Fibroblast of pulmonary artery (primary cell): ENCODE data around the gene NCOR1.
A peak's percentile ranks its signal among the peaks of the same experiment; 100 is the strongest.
"Not testable (repeated sequence)": the region's sequence is repeated elsewhere in the genome, so short reads cannot be mapped to it uniquely, and the experiment has no call there.

ENCODE experiments used
- DNase-seq: peaks from one replicate; pipeline ENCODE4 v3.0.0-alpha.2; 2010; ENCODE audit warnings: low read depth
- H3K4me3 ChIP-seq: replicated peaks from 2 replicates; pipeline ENCODE4 v1.5.1; 2011; ENCODE audit warnings: low read depth, mild to moderate bottlenecking, control low read depth, low read length, moderate library complexity
- TF ChIP-seq, protein P1 (sequence below): IDR thresholded peaks from 2 replicates; pipeline ENCODE4 v1.5.1; 2011; ENCODE audit warnings: mild to moderate bottlenecking, control low read depth, low read length, inconsistent platforms; ENCODE audit errors: missing control alignments

The NCOR1 gene

DNA sequence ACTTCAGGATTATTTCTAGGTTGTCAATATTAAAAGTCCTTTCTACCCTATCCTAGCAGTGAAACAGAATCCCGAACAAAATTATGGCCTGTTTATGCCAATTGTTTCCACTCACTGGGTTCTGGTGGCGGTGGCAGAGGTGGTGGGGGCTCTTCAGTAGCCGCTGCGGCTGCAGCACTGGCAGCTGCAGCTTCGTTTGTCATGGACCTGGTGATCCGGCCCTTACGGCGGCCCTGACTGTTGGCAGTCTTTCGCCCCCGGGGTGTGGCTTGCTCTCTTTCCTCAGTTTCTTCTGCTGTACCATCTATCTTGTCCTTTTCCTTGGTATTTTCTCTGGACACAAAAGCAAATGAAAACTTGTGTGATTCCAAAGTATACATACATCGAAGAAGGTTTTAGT is 94.4 kb downstream of the NCOR1 start:
- TF ChIP-seq, protein P1, sequence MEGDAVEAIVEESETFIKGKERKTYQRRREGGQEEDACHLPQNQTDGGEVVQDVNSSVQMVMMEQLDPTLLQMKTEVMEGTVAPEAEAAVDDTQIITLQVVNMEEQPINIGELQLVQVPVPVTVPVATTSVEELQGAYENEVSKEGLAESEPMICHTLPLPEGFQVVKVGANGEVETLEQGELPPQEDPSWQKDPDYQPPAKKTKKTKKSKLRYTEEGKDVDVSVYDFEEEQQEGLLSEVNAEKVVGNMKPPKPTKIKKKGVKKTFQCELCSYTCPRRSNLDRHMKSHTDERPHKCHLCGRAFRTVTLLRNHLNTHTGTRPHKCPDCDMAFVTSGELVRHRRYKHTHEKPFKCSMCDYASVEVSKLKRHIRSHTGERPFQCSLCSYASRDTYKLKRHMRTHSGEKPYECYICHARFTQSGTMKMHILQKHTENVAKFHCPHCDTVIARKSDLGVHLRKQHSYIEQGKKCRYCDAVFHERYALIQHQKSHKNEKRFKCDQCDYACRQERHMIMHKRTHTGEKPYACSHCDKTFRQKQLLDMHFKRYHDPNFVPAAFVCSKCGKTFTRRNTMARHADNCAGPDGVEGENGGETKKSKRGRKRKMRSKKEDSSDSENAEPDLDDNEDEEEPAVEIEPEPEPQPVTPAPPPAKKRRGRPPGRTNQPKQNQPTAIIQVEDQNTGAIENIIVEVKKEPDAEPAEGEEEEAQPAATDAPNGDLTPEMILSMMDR = no peak

DNA sequence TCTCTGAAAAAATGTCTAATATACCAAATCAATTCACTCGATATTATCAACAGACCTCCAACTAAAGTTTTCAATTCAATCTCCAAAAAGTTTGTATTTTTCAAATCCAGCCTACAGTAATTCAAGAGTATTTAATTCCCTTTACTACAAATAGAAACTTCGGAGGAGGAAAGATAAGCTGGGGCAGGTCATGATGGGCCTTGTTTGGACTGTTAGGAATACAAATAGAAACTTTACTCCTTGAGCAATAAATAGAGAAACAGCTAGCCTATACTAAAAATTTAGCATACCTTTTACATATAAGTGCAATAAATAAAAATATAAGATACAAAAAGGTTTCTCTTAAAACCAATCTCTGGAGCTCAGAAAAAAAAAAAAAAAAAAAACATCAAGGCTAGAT is 98.2 kb downstream of the NCOR1 start:
- H3K4me3 ChIP-seq = no peak overlapping the region
- TF ChIP-seq, protein P1 = no peak
- no peak for DNase-seq

More for the DNA sequence above, 94.4 kb downstream of the NCOR1 start:
- H3K4me3 ChIP-seq = no peak overlapping the region
- no peak for DNase-seq

DNA sequence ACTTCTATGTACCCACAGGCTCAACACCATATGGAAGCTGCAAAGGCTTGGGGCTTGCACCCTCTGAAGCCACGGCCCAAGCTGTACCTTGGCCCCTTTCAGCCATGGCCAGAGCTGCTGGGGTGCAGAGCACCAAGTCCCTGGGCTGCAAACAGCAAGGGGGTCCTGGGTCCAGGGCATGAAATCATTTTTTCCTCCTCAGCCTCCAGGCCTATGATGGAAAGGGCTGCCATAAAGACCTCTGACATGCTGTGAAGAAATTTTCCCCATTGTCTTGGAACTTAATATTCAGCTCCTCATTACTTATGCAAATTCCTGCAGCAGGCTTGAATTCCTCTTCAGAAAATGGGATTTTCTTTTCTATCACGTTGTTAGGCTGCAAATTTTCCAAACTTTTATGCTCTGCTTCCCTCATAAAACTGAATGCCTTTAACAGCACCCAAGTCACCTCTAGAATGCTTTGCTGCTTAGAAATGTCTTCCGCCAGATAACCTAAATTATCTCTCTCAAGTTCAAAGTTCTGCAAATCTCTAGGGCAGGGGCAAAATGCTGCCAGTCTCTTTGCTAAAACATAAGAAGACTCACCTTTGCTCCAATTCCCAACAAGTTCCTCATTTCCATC is 100.1 kb downstream of the NCOR1 start:
- not testable (repeated sequence) for H3K4me3 ChIP-seq, DNase-seq

DNA sequence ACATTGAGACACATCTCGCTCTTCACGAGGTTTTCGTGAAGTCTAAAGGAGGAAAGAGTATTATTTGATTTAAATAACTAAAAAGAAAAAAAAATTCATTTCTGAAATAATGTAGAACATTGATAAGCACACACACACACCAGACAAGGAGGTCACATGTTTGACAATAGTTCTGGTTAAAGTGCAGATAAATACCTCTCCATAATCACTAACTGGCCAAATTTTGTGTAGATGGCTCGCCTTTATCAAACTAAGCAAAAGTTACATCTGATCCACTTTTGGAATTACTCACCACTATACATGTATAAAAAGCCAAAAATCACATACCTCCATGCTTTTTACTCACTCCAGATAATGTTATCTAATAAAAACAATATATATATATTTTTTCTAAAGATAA is 106.5 kb downstream of the NCOR1 start:
- no peak for DNase-seq
- TF ChIP-seq, protein P1 = no peak
- no peak overlapping the region for H3K4me3 ChIP-seq

DNA sequence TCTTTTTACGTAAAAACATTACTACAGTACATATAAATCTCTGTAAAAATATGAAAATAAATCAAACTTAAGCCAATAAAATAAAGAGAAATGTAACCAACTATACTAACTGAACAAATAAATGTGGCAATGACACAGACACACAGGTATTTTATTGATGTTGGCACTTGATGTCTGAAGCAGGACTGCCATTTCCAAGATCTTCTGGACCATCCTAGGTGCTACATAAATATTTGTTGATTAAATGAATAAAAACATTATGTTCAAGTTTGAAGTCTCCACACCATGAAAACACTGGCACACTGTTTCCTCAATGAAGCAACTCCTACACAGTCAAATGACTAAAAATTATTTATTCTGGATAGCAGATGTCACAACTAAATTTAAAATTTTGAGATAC is 106.9 kb downstream of the NCOR1 start:
- no peak for DNase-seq
- H3K4me3 ChIP-seq = no peak overlapping the region
- TF ChIP-seq, protein P1 = no peak

DNA sequence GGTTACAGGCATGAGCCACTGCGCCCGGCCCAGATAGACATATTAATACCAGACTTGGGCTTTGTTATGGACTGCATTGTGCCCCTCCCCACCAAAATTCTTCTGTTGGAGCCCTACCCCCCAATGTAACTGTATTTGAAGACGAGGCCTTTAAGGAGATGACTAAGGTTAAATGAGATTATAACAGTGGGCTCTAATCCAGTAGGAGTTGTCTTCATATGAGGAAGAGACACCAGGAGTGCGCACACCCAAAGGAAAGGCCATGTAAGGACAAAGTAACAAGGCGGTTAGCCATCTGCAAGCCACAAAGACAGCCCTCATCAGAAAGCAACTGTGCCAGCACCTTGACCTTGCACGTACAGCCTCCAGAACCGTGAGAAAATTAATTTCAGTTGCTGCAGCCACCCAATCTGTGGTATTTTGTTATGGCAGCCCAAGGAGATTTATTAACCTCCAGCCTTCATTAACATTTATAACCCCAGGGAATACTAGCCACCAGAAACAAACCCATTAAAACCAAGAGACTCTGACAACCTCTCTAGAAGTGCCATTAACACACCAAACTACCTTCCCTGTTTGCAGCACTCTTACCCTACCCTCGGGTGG is 108.1 kb downstream of the NCOR1 start:
- DNase-seq = no peak
- H3K4me3 ChIP-seq = no peak overlapping the region
- TF ChIP-seq, protein P1 = no peak

DNA sequence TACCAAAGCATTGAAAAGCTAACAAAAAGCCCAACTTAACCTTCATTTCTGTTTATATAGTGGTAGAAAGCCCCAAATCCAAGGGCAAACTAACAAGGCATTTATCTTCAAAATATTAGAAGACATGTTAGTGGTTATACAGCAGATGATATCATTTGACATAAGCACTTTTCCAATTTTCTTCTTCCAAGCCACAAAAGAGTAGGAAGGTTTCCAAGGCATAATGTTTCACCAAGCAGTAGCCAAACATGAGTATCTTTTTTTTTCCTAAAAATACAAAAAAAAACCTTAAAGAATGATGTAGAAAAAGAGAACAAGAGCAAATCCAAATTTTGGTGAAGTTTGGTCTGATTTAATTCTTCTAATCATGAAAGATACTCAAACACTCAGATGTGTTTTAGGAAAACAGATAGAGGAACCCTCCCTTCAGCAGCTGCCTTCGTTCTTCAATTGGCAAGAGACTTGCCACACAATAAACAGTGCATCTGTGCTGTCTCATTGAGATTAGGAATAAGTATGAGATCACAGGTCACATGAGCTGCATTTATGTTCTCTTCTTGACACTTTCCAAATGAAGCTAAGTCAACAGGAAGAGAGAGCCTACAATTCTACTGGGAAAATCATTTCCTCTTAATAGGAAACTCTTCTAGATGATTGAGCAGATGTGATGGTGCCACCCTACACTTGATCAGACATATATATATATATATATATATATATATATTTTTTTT is 109.0 kb downstream of the NCOR1 start:
- TF ChIP-seq, protein P1 = no peak
- H3K4me3 ChIP-seq = no peak overlapping the region
- DNase-seq = peak; percentile 81
